ENCODE data around the gene ADI1. TPM values are rescaled to one million over a fixed set of nuclear protein-coding genes. Genes with fewer than 3 reads are reported as not detected.

Gene ADI1
- total RNA-seq, 1 donor from 2014 or later = 195 TPM

DNA sequence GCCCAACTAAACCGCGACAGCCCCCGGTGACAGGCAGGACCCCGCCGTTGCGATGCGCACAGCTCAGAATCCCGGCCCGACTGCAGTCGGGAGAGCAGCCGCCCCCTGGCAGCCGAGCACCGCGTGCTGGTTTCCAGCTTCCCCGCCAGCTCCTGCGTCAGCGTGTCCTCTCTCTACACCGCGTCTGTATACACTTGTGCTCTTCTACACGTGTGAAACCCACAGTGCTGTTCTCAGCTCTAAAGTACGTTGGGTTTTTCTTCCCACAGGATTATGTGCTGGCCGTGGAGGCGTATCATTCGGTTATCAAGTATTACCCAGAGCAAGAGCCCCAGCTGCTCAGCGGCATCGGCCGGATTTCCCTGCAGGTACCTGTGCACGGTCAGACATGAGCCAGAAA, 54.0 kb downstream of the ADI1 start:
- Histone ChIP-seq H3K27me3 (ENCODE audit: low read depth) (no peaks in the 10 kb centered on the region), H3K36me3 (peaks cover 42% of the 10 kb centered on the region), H3K4me3 (no peak overlapping the region), H3K9me3 (replicated peaks) (no peaks in the 10 kb centered on the region), H3K27ac (replicated peaks) (peak overlapping the region; percentile 76), H3K4me1 (peaks cover 48% of the 10 kb centered on the region)
- TF ChIP-seq, protein P1, sequence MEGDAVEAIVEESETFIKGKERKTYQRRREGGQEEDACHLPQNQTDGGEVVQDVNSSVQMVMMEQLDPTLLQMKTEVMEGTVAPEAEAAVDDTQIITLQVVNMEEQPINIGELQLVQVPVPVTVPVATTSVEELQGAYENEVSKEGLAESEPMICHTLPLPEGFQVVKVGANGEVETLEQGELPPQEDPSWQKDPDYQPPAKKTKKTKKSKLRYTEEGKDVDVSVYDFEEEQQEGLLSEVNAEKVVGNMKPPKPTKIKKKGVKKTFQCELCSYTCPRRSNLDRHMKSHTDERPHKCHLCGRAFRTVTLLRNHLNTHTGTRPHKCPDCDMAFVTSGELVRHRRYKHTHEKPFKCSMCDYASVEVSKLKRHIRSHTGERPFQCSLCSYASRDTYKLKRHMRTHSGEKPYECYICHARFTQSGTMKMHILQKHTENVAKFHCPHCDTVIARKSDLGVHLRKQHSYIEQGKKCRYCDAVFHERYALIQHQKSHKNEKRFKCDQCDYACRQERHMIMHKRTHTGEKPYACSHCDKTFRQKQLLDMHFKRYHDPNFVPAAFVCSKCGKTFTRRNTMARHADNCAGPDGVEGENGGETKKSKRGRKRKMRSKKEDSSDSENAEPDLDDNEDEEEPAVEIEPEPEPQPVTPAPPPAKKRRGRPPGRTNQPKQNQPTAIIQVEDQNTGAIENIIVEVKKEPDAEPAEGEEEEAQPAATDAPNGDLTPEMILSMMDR (IDR thresholded peaks at IDR 0.05; ENCODE audit: borderline replicate concordance) = no peak
- DNase-seq = no peak
- intact Hi-C loops (cut with micrococcal nuclease) = no loop called here

DNA sequence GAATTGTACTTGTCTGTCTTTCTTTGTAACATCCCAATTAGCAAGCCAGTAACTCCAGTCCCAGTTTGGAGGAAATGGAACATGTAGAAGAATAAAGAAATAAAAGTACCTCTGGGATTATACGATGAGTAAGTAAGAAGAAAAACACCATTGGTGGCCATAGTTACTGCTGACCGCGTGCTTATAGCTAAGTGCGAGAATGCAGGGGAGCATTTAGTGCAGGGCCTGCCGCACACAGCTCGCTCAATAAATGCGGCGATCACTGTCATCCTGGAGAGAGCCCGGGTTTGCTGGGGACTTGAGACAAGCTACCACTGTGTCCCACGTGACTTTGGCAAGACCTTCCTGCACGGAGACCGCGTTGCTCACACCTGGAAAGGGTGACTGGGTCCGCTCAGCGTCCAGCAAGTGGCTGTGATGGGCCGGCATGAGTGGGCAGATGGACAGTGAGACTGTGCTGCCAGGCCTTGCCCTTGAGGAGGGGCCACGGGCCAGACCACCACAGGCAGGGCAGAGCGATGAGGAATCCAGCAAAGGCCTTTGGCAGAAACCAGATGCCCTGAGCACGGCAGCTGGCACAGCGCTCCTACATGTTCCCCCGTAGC, 54.8 kb downstream of the ADI1 start:
- peaks cover 46% of the 10 kb centered on the region for H3K4me1 ChIP-seq
- intact Hi-C loops (cut with micrococcal nuclease) = no loop called here
- peaks cover 42% of the 10 kb centered on the region for H3K36me3 ChIP-seq
- H3K9me3 ChIP-seq (replicated peaks) = no peaks in the 10 kb centered on the region
- no peak overlapping the region for H3K4me3 ChIP-seq
- no peaks in the 10 kb centered on the region for H3K27me3 ChIP-seq (ENCODE audit: low read depth)
- TF ChIP-seq, protein P1 (IDR thresholded peaks at IDR 0.05; ENCODE audit: borderline replicate concordance) = no peak
- DNase-seq = no peak
- H3K27ac ChIP-seq (replicated peaks) = no peak overlapping the region

GRCh38 chr2:3463944-3464343, 55.4 kb downstream of the ADI1 start:
- Histone ChIP-seq H3K4me1 (peaks cover 46% of the 10 kb centered on the region), H3K4me3 (no peak overlapping the region), H3K36me3 (peaks cover 38% of the 10 kb centered on the region), H3K27me3 (ENCODE audit: low read depth) (no peaks in the 10 kb centered on the region), H3K27ac (replicated peaks) (no peak overlapping the region), H3K9me3 (replicated peaks) (no peaks in the 10 kb centered on the region)
- DNase-seq = no peak
- TF ChIP-seq, protein P1 (IDR thresholded peaks at IDR 0.05; ENCODE audit: borderline replicate concordance) = no peak
- intact Hi-C loops (cut with micrococcal nuclease) = no loop called here

DNA sequence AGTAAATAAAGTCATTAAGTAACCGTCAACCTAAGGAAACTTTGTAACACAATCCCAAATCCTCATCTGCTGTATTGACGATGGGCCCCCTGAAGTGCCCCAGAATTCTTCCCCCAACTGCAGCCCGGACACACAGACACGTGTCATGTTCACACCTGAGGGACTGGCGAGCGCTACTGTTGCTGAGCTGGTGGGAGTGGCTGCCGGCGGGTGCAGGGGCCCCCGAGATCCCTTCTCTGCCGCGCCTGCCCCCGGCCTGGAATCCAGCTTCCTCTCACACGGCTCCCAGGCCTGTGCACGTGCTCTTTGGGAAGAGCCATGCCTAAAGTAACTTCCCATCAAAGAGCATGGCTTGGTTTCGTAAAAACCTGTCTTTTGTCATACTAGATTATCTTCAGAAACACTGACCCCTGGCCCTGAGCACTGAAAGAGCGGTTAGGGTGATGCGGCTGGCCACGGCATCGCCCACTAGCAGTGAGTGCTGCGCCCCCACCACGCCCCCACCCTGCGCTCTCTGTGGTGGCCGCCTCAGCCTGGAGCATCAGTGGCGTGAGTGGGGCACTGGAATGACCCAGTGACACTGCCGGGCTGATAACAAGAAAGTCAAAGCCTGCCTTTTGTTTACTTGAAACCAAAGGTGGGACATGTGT, 56.0 kb downstream of the ADI1 start:
- intact Hi-C loops (cut with micrococcal nuclease) = no loop called here
- H3K27ac ChIP-seq (replicated peaks) = no peak overlapping the region
- peaks cover 50% of the 10 kb centered on the region for H3K4me1 ChIP-seq
- H3K27me3 ChIP-seq (ENCODE audit: low read depth) = no peaks in the 10 kb centered on the region
- no peaks in the 10 kb centered on the region for H3K9me3 ChIP-seq (replicated peaks)
- DNase-seq = no peak
- H3K4me3 ChIP-seq = no peak overlapping the region
- TF ChIP-seq, protein P1 (IDR thresholded peaks at IDR 0.05; ENCODE audit: borderline replicate concordance) = no peak
- H3K36me3 ChIP-seq = peaks cover 34% of the 10 kb centered on the region

GRCh38 chr2:3462493-3463104, 56.7 kb downstream of the ADI1 start:
- Histone ChIP-seq H3K9me3 (replicated peaks) (no peaks in the 10 kb centered on the region), H3K36me3 (peaks cover 34% of the 10 kb centered on the region), H3K27ac (replicated peaks) (no peak overlapping the region), H3K4me3 (no peak overlapping the region), H3K4me1 (peaks cover 56% of the 10 kb centered on the region), H3K27me3 (ENCODE audit: low read depth) (no peaks in the 10 kb centered on the region)
- intact Hi-C loops (cut with micrococcal nuclease) = no loop called here
- TF ChIP-seq, protein P1 (IDR thresholded peaks at IDR 0.05; ENCODE audit: borderline replicate concordance) = no peak
- no peak for DNase-seq

All from left ventricle myocardium inferior (tissue), 1 donor.